HG03135 (cell line): ENCODE data around the gene SPNS3.

Experiments used
- ATAC-seq: cut with Tn5 transposase; IDR thresholded peaks from one replicate; pipeline ENCODE4 v1.9.1; 2021; ENCODE audit warnings: mild to moderate bottlenecking, moderate library complexity; ENCODE audit not compliant: unreplicated experiment

SPNS3 gene

DNA sequence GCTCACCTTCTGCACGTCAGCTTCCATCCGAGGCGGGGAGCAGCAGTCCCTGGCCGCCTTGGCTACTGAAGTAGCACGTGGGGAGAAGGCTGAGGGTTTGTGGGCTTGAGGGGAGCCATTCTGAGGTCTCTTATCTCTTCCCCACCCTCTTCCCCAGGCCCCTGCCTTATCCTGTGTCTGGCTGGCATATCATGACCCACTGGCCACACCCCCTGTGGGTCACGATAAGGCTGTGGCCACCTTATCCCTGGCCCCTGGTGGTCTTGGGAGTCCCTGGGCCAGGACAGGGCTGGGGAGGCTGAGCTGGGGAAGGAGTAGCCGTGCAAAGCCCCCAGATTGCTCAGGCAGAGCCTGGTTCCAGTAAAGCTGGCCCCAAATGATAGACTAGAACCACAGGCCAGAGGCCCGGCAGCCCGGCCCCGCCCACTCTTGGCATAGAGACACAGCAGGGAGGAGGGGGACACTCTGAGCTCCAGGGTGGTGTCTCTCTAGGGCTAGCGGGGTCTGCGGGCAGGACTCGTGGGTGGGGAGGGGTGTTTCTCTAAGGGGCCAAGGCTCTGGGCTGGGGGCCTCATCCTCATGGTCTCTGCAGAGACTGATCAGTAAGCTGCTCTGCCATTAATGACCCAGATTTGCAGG, 72.6 kb downstream of the SPNS3 start:
- ATAC-seq, result no peak

DNA sequence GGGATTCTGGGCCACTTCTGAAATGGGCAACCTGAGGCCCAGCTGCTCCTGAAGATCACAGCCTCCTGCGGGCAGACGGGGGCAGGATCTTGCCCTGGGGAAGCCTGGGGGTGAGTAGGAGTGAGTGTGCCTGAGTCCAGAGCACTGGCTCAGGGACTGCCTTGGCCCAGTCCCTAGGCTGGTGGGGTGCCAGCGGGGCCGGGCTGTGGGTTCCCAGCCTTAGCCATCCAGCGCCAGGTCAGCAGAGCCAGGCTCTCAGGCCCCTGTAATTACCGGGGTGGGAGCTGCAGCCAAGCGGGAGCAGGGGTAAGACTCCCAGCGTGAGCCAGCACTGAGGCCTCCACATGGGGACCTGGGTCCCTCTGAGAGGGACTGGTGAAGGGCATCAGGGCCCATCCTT, 73.2 kb downstream of the SPNS3 start:
- no peak for ATAC-seq

- no peak for ATAC-seq
Measured at GRCh38 chr17:4507361-4508111, 73.8 kb downstream of the SPNS3 start.

GRCh38 chr17:4508207-4508606, 74.5 kb downstream of the SPNS3 start:
- no peak for ATAC-seq

- no peak for ATAC-seq
Measured at GRCh38 chr17:4509401-4509800, 75.7 kb downstream of the SPNS3 start.

- no peak for ATAC-seq
Measured at GRCh38 chr17:4509923-4510617, 76.3 kb downstream of the SPNS3 start.

- no peak for ATAC-seq
Measured at GRCh38 chr17:4510618-4510941, 76.8 kb downstream of the SPNS3 start.

DNA sequence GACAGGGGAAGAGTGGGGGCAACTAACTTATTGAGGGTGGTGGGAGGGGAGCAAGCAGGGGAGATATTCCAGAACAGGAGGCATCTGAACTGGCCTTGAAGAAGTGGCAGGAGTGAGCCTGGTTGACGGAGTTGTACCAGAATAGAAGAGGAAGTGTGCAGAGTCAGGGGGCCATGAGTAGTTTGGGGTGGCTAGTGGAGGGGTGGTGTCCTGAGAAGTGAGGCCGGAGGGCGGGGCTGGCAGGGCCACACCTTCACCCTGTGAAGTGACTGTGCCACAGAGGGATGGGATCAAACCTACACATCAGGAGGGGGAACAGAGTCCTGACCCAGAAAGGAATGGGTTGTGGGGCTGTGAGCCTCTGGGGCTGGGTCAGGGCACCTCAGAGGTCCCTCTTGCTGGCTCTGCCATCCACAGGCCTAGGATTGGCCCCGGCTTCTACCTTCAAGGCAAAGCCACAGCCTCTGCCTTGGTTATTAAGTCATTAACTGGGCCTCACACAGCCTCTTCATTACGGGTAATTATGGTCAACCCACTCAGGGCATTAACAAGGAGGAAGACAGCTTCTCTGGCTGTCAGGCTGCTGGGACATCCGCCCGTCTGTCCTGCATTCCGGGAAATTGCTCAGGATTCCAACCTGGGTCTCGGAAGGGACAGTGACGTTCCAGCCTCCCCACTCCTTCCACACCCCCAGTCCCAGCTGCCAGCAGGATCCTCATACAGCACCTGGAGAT, 77.6 kb downstream of the SPNS3 start:
- no peak for ATAC-seq

- no peak for ATAC-seq
Measured at GRCh38 chr17:4512156-4513112, 78.7 kb downstream of the SPNS3 start.

DNA sequence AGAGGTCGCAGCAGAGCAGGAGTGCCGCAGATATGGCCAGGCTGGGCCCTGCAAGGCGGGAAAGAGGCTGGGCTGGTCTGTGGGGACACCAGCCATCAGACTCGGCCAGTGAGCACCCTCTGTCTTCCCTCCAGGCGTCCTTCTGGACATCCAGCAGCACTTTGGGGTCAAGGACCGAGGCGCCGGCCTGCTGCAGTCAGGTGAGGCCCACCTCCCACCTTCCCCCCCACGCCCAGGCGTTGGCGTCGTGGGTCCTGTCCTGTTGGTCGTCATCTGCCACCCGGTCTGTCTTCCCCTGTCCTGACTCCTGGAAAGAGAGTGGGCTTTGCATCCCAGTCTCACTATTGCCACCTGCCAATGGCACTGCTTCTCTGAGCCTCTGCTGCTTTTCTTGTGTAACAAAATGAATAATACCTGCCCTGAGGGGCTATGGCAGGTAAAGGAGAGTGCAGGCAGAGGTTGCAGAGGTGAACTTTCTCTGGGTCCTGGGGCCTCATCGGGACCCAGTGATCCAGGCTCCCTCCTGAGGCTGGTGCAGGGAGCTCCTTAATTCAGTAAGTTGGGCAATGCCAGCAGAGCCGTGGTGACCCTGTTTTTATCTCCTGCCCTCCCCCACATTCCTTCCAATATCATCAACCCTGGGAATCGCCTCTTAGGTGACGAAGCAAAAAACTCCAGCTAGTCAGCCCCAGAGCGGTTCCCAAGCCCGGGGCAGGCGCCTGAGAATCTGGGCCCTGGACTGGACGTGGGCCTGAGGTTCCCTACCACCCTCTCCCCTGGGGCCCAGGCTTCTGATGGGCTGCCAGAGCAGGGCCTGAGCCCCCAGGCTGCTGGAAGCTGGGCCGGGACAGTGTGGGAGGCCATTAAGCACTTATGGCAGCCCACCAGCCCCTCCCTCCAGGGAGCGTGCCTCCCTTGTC, 79.6 kb downstream of the SPNS3 start:
- no peak for ATAC-seq

- ATAC-seq, result no peak
Measured at GRCh38 chr17:4514206-4514605, 80.5 kb downstream of the SPNS3 start.

DNA sequence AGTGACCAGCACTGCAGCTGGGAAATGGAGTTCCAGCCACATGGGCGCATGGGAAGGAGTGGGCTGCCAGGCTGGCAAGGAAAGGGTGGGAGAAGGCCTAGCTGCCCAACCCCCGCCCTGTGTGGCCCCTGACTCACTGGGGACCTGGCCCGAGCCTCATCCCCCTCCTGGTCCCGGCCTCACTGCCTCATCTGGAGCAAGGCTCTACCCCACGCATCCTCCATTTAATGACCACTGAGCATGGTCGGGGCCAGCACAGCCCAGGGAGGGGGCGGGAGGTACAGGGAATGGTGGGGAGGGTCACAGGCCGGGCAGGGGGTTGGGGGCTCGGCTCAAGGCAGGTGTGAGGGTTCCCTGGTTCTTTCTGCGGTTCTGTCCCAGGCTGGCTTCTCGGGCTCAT, 81.0 kb downstream of the SPNS3 start:
- ATAC-seq, result no peak

- ATAC-seq, result no peak
Measured at GRCh38 chr17:4515501-4515900, 81.8 kb downstream of the SPNS3 start.

GRCh38 chr17:4516735-4517134, 83.0 kb downstream of the SPNS3 start:
- no peak for ATAC-seq

- ATAC-seq, result no peak
Measured at GRCh38 chr17:4518901-4519300, 85.2 kb downstream of the SPNS3 start.

DNA sequence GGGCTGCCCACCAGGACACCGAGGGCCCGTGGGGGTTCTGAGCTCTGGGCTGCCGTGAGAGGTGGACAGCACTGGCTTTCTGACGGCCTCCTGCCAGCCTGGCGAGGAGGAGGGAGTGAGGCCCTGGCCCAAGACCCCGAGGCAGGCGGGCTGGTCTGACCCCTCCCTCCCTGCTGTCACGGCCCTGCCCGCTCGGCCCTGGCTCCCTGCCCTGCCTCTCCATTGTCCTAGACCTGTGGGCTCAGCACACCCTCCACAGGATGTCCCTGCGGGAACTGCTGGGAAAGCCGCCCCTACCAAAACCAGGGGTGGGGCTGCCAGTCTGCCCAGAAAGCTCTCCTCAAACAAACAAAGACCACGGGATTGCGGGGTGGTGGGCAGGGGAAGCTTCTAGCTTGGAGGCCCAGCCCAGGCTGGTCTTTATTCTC, 85.6 kb downstream of the SPNS3 start:
- no peak for ATAC-seq

DNA sequence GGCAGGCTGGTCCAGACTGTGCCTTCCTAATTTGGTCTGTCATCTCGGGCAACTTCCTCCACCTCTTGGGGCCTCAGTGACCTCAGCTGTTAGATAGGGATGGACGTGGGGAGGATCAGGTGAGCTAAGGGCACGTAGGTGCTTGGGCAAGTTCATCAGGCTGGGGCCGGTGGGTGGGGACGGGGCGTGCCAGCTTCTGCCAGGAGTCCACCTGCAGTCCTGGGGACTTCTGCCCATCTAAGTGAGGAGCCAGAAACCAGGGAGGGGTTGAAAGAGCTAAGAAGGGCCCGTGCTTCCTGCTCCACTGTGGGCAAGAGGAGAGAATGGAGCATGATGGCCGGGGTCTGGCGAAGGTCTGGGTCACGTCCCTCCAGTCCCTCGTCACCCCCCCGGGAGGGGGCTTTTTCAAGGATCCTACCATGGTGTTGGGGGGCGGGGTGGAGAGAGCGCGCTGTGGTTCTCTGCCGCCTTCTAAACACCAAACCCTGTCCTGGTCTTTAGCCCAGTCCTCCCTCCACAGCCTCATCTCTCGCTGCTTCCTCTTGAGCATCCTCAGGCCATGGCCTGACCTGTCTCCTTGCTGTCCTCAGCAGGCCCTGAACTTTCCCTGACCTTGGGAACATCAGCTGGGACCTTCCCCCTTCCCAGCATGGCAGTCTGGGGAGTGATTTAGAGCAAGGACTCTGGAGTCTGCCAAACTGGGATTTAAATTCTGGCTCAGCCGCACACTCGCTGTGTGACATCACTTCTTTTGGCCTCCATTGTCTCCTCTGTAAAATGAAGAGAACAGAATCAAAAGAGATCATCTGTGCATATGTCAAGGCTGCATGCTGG, 86.5 kb downstream of the SPNS3 start:
- ATAC-seq, result no peak

- no peak for ATAC-seq
Measured at GRCh38 chr17:4520894-4521600, 87.3 kb downstream of the SPNS3 start.
